HepG2 (cell line): ENCODE measurements around the gene RFTN1. TPM values are rescaled to one million over a fixed set of nuclear protein-coding genes. Genes with fewer than 3 reads are reported as not detected.

Source experiments
- ATAC-seq: fragments of 200-7000 bp; cut with Tn5 transposase; 3 replicates; pipeline ENCODE4 v1.9.1; 2020; ENCODE audit warnings: mild to moderate bottlenecking, moderate library complexity
- BruUV-seq: library from RNA; stranded (reverse); fragments of 400-500 nt; replicated peaks from 2 replicates; lab custom pipeline; 2021; lab: Mats Ljungman, UMichigan
- CTCF ChIA-PET: fragments of 300-600 bp; formaldehyde crosslinking; extraction: SDS; loops from one replicate; lab custom pipeline; 2021; ENCODE audit warnings: low total read pairs, inconsistent platforms, low intra/inter-chr PET ratio; lab: Yijun Ruan, JAX
- POLR2A ChIA-PET: fragments of 350-600 bp; sonication (Branson Sonifier 250); formaldehyde crosslinking; loops from one replicate; lab custom pipeline; 2020; ENCODE audit warnings: antibody characterized with exemption, inconsistent platforms; lab: Yijun Ruan, JAX
- DNase-seq: peaks from one replicate; pipeline ENCODE4 v3.0.0-alpha.2; 2015; ENCODE audit warnings: low spot score
- FAIRE-seq: peaks from 3 replicates; lab custom pipeline; 2011; peaks lifted over from hg19 to GRCh38; lab: Jason Lieb, UNC
- H2AFZ ChIP-seq: one replicate; pipeline ENCODE4 v1.6.1; 2011; ENCODE audit warnings: low read length, inconsistent platforms
- H3K27ac ChIP-seq: fragments of 300-600 bp; 3 replicates; pipeline ENCODE4 v1.8.0; 2011; ENCODE audit warnings: mixed run types, mild to moderate bottlenecking, mixed read lengths, low read length, inconsistent platforms; ENCODE audit not compliant: insufficient read depth; ENCODE audit errors: extremely low read length
- H3K27me3 ChIP-seq, 2 experiments: fragments of 200-600 bp in 1 of 2; 2 replicates in 1 of 2; 3 replicates in 1 of 2; pipeline versions ENCODE4 v1.6.0 to v1.8.0; 2011; ENCODE audit warnings: low read length in 2 of 2, mild to moderate bottlenecking in 2 of 2, moderate library complexity in 2 of 2, inconsistent platforms in 1 of 2; ENCODE audit not compliant: insufficient read depth in 2 of 2, control insufficient read depth in 1 of 2
- H3K36me3 ChIP-seq, 2 experiments: fragments of 200-600 bp in 1 of 2; replicated peaks in 1 of 2; 2 replicates in 1 of 2; 3 replicates in 1 of 2; pipeline versions ENCODE4 v1.5.1 to v1.8.0; 2011; ENCODE audit warnings: low read length in 2 of 2, inconsistent platforms in 1 of 2; ENCODE audit not compliant: insufficient read depth in 2 of 2, control insufficient read depth in 1 of 2
- H3K4me1 ChIP-seq: 2 replicates; pipeline ENCODE4 v1.5.1; 2012; ENCODE audit warnings: low read length, inconsistent platforms; ENCODE audit not compliant: insufficient read depth
- H3K4me2 ChIP-seq: 2 replicates; pipeline ENCODE4 v1.6.0; 2011; ENCODE audit warnings: low read depth, low read length, inconsistent platforms
- H3K4me3 ChIP-seq, 3 experiments: fragments of 200-600 bp in 1 of 3; sonication (generic), shearing (Covaris generic) in 1 of 3; replicated peaks in 1 of 3; 2 replicates each; pipeline ENCODE4 v1.5.1; 2011 to 2016; ENCODE audit warnings: low read length in 3 of 3, inconsistent platforms in 2 of 3, low read depth in 2 of 3, mild to moderate bottlenecking in 2 of 3, control low read depth in 1 of 3, mixed read lengths in 1 of 3; ENCODE audit not compliant: insufficient read depth in 1 of 3
- H3K79me2 ChIP-seq: one replicate; pipeline ENCODE4 v1.6.1; 2011; ENCODE audit warnings: low read length, inconsistent platforms; ENCODE audit not compliant: insufficient read depth
- H3K9ac ChIP-seq: 2 replicates; pipeline ENCODE4 v1.6.0; 2011; ENCODE audit warnings: mild to moderate bottlenecking, low read depth, low read length, inconsistent platforms; ENCODE audit not compliant: insufficient read depth
- H3K9me3 ChIP-seq: 2 replicates; pipeline ENCODE4 v1.5.1; 2012; ENCODE audit warnings: mild to moderate bottlenecking, low read length
- H4K20me1 ChIP-seq: 2 replicates; pipeline ENCODE4 v1.6.0; 2011; ENCODE audit warnings: inconsistent platforms, mild to moderate bottlenecking, low read length, moderate library complexity; ENCODE audit not compliant: insufficient read depth
- ZNF282 ChIP-seq: fragments of 450-650 bp; IDR thresholded peaks from 2 replicates; pipeline ENCODE4 v1.6.1; 2018; ENCODE audit not compliant: partially characterized antibody
- ZNF766 ChIP-seq: sonication (generic); formaldehyde crosslinking; IDR thresholded peaks from 2 replicates; pipeline ENCODE4 v1.5.0; 2020; ENCODE audit warnings: missing genetic modification reagents, borderline replicate concordance
- WGBS: methylation state at CpG from one replicate; pipeline ENCODE4 v1.1.6; 2017; ENCODE audit warnings: low lambda C conversion rate; 5-methylcytosine and 5-hydroxymethylcytosine counted together
- in situ Hi-C: cut with HindIII; loops from 2 replicates; pipeline ENCODE4 v1.10.0; 2017; ENCODE audit warnings: low pct_unique_long_range_greater_than_20kb; ENCODE audit not compliant: extremely low pct_ligation_motif_present
- intact Hi-C: fragments of 100-400 bp; cut with micrococcal nuclease; formaldehyde crosslinking; loops from one replicate; pipeline ENCODE4 v1.10.0; 2022; ENCODE audit not compliant: unreplicated experiment
- polyA plus RNA-seq, 8 experiments: library from polyadenylated mRNA; depleted of rRNA in 3 of 8; stranded (reverse) in 7 of 8; unstranded in 1 of 8; fragments of >200 nt; fragmentation: Illumina TruSeq in 4 of 8; extraction: Trizol in 4 of 8; gene quantifications; 2 replicates each; pipeline versions ENCODE4 v1.2.1 to v1.2.3, GENCODE V29; 2011 to 2016; ENCODE audit warnings: low read depth in 4 of 8, missing spikeins in 1 of 8, mixed read lengths in 1 of 8; ENCODE audit not compliant: insufficient read depth in 1 of 8
- total RNA-seq, 5 experiments: library from RNA; depleted of rRNA; stranded (reverse); fragments of >200 nt; fragmentation: Illumina TruSeq; extraction: Trizol; gene quantifications; 2 replicates each; pipeline ENCODE4 v1.2.3, GENCODE V29; 2016; ENCODE audit warnings: low read depth in 1 of 5
- TF ChIP-seq, protein P1 (sequence below): sonication (generic); formaldehyde crosslinking; IDR thresholded peaks from 2 replicates; pipeline ENCODE4 v1.8.1; 2022; ENCODE audit warnings: low read depth, mild to moderate bottlenecking, missing genetic modification reagents
- TF ChIP-seq, protein P2 (sequence below): sonication (generic); formaldehyde crosslinking; IDR thresholded peaks from 2 replicates; pipeline ENCODE4 v1.4.0; 2020; ENCODE audit warnings: low read depth, missing genetic modification reagents

The RFTN1 gene
- total and polyA plus RNA-seq, 2 of the 13 experiments (the other 11 are each of a cell fraction or from before 2014, with no cell fraction given), result not detected

DNA sequence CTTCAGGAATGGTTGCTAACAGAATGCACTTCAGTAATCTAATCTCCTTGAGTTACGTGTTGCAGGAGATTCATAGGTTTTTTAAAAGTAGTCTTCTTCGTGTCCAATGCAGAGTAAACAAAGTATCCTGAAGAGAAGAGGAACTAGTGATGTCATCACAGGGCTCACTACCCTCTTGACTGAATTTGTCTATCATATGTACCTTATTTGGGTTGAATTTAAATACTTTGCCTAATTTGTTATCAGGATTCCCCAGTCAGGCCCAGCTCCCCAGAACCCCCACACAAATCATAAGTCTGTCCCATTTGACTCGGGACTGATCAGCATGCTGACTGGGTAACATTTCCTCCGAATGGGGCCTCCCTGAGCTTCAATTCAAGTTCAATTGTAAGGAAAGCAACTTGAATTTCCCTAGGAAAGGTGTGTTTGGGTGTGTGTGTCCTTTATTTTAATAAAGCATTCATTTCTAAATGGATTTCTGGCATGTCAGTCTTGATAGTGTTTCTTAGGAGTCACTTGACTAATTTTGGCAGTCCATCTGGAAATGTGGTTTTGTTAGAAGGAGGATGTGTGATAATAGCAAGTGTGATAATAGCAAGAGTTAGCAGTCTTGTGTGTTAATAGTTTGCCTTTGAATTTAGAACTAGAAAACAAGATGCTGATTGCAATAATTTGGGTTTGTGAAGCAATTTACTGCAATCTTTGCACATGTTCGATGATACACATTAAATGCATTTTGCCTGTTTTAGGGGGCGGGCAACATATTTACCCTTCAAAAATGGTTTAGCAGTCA is 226.6 kb downstream of the RFTN1 start (continued):
- TF ChIP-seq, protein P1, sequence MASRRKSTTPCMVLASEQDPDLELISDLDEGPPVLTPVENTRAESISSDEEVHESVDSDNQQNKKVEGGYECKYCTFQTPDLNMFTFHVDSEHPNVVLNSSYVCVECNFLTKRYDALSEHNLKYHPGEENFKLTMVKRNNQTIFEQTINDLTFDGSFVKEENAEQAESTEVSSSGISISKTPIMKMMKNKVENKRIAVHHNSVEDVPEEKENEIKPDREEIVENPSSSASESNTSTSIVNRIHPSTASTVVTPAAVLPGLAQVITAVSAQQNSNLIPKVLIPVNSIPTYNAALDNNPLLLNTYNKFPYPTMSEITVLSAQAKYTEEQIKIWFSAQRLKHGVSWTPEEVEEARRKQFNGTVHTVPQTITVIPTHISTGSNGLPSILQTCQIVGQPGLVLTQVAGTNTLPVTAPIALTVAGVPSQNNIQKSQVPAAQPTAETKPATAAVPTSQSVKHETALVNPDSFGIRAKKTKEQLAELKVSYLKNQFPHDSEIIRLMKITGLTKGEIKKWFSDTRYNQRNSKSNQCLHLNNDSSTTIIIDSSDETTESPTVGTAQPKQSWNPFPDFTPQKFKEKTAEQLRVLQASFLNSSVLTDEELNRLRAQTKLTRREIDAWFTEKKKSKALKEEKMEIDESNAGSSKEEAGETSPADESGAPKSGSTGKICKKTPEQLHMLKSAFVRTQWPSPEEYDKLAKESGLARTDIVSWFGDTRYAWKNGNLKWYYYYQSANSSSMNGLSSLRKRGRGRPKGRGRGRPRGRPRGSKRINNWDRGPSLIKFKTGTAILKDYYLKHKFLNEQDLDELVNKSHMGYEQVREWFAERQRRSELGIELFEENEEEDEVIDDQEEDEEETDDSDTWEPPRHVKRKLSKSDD (CRISPR knock-in tag), result no peak

DNA sequence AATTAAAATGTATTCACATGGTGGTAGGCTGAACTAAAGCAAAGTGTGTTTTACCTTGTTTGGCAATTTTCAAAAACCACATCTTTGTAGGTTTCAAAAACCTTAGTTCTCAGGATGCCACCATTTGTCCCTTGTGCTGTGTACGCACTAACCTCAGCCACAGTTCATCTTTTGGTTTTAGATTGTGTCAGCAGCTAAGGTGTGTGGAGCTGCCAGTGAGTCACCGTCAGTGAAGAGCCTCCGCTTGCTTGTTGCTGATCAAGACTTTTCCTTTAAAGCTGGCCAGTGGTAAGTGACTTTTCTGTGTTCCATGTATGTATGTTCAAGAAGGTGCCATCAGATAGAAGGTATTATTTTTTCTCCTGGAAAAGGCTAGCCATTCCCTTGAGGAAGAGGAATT is 227.3 kb downstream of the RFTN1 start:
- intact Hi-C loops, result no loop called here
- FAIRE-seq (no peak), ATAC-seq (no peak), DNase-seq (no peak)
- WGBS, result 97% methylated on average over 3 of the region's 3 CpGs
- no peaks in the 10 kb centered on the region for H3K4me1 ChIP-seq
- H3K27me3 ChIP-seq, result no peaks in the 10 kb centered on the region
- H4K20me1 ChIP-seq, result no peaks in the 10 kb centered on the region; the same call in 1 of the 2 replicates
- H3K4me2 ChIP-seq, result no peak overlapping the region
- BruUV-seq, result no TSS peak
- peaks cover 3 to 35% of the 10 kb centered on the region in 2 experiments; a peak in 4 of 5 replicates for H3K36me3 ChIP-seq
- no peak overlapping the region for H2AFZ ChIP-seq
- TF ChIP-seq, protein P2, sequence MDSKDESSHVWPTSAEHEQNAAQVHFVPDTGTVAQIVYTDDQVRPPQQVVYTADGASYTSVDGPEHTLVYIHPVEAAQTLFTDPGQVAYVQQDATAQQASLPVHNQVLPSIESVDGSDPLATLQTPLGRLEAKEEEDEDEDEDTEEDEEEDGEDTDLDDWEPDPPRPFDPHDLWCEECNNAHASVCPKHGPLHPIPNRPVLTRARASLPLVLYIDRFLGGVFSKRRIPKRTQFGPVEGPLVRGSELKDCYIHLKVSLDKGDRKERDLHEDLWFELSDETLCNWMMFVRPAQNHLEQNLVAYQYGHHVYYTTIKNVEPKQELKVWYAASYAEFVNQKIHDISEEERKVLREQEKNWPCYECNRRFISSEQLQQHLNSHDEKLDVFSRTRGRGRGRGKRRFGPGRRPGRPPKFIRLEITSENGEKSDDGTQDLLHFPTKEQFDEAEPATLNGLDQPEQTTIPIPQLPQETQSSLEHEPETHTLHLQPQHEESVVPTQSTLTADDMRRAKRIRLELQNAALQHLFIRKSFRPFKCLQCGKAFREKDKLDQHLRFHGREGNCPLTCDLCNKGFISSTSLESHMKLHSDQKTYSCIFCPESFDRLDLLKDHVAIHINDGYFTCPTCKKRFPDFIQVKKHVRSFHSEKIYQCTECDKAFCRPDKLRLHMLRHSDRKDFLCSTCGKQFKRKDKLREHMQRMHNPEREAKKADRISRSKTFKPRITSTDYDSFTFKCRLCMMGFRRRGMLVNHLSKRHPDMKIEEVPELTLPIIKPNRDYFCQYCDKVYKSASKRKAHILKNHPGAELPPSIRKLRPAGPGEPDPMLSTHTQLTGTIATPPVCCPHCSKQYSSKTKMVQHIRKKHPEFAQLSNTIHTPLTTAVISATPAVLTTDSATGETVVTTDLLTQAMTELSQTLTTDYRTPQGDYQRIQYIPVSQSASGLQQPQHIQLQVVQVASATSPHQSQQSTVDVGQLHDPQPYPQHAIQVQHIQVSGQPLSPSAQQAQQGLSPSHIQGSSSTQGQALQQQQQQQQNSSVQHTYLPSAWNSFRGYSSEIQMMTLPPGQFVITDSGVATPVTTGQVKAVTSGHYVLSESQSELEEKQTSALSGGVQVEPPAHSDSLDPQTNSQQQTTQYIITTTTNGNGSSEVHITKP (CRISPR knock-in tag), result no peak
- TF ChIP-seq ZNF766 (CRISPR knock-in tag) (no peak), ZNF282 (no peak)
- H3K4me3 ChIP-seq, result no peak overlapping the region
- H3K9me3 ChIP-seq, result no peaks in the 10 kb centered on the region
- no peaks in the 10 kb centered on the region for H3K79me2 ChIP-seq
- in situ Hi-C loops, result no loop called here
- no peak overlapping the region for H3K9ac ChIP-seq
- CTCF ChIA-PET, result no interaction called here
- POLR2A ChIA-PET, result no interaction called here
- no peak overlapping the region for H3K27ac ChIP-seq
